NK-92 (cell line): Measurements from ENCODE around the gene BCAR1.
"Not testable (repeated sequence)": the region's sequence is repeated elsewhere in the genome, so short reads cannot be mapped to it uniquely, and the experiment has no call there.

Source experiments
- DNase-seq: peaks from one replicate; lab custom pipeline; 2025; ENCODE audit not compliant: unreplicated experiment; lab: John Stamatoyannopoulos, UW

Gene BCAR1

GRCh38 chr16:75240633-75241032 lies 10.8 kb downstream of the BCAR1 start:
- not testable (repeated sequence) for DNase-seq

DNA sequence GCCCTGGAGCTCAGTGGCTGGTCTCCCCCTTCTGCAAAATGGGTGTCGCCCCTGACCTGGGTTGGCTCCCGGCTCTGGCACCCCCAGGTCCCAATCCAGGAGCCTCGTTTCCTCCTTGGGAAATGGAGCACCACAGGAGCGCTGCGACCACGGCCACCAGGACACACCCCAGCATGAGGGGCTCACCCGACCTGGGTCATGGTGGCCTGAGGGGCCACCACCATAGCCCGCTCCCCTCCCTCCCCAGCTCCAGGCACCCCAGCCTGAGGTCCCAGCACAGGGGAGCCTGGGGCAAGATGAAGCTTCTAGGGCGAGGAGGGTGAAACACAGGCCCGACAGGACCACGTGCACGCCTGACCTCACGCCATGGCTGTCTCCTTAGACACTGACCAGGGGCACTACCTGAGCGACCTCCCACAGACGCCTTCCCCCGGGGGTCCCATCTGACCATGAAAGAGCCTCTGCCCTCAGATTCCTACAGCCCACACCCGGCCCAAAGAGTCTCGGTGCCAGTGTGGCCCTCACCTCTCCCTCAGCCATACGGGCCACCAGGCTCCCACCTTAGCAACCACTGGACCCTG lies 11.8 kb downstream of the BCAR1 start:
- DNase-seq, result no peak

DNA sequence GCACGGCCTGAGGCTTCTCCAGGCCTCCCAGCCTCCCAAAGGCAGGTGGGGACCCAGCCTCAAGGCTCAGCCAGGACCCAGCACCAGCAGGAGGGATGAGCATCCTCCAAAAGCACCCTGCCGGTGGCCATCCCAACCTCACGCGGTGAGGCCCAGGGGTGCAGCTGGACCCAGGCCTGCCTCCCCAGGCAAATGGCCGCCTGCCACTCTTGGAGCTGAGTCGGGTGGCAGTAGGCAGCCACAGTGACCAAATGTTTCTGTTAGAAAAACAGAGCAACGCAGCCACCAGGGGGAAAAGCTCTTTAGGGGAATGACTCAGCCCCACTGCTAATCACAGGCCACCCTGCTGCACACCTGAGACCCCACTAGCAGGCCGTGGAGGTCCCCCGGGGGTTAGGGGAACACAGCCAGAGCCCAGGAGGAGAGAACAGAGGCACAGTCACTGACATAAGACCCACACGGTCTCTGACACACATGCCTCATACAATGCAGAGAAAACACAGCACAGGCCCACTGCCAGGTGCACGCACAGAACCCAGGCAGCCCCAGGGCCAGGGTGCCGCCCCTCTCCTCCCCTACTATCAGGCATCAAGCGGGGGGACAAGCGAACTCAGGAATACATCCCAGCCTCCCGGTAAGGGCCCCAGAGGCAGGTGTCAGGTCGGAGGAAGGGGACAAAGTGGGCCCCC lies 12.4 kb downstream of the BCAR1 start:
- no peak for DNase-seq

GRCh38 chr16:75238132-75238852 lies 13.1 kb downstream of the BCAR1 start:
- no peak for DNase-seq

DNA sequence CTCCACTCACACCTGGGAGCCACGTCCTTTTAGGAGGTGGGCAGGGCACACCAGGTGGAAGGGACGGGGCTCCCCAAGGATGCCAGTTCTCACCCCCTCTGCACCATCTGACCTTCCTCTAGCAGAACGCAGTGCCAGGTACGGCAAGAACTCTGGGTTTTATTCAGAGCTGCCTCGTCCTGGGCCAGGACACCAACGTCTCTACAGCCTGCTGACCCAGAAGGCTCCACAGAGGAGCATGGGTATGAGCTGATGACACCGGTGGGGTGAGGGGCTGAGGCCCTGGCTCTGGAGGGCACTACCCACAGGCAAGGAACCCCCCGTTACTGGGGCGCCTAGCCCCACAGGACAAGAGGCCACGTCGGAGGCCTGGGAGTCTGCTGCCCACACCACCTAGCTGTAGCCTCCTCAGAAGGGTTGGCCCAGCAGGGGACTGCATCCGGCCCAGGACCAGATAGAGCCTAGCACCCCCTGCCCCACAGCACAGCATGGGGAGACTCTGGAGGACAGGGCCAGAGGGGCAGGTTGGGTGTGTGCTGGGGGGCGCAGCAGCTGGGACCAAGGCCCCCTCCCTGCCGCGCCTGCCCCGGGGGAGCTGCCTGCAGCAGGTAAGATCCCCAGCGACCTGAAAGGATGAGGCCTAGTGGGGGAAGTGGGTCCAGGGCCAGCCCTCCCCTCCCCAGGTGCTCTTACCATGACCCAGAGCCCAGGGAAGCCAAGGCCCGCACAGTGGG lies 13.9 kb downstream of the BCAR1 start:
- DNase-seq, result no peak

DNA sequence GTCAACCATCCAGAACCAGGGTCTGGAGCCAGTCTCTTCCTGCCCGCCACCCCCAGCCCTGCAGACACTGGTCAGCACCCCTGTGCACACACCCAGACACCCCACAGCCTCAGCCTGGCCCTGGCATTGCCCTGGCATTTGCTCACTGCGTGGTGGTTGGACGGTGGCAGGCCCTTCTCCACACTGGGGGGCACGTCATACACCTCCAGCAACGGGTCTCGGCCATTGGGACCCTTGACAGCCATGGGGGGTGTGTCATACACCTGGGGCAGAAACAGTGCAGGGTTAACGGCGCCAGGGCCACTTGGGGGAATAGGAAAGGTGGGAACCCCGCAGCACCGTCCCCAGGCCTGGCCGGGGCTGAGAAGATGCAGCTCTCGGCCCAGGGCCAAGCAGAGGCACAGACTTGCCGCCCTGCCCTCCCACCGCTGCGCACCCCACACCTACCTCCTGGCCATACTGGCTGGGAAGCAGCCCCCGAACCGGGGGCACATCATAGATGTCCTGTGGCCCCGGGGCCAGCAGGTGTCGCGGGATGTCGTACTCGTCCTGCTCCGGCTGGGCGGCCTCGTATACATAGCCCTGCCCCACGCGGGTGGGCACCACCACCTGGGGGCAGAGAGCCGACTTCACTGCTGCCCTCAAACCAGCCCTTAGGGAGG lies 14.6 kb downstream of the BCAR1 start:
- DNase-seq, result no peak

GRCh38 chr16:75236232-75236631 lies 15.2 kb downstream of the BCAR1 start:
- DNase-seq, result no peak

GRCh38 chr16:75235721-75236193 lies 15.7 kb downstream of the BCAR1 start:
- DNase-seq, result no peak

GRCh38 chr16:75234856-75235696 lies 16.3 kb downstream of the BCAR1 start:
- no peak for DNase-seq

- no peak for DNase-seq
Measured at GRCh38 chr16:75233611-75233938, 17.8 kb downstream of the BCAR1 start.

GRCh38 chr16:75231570-75231969 lies 19.9 kb downstream of the BCAR1 start:
- no peak for DNase-seq

DNA sequence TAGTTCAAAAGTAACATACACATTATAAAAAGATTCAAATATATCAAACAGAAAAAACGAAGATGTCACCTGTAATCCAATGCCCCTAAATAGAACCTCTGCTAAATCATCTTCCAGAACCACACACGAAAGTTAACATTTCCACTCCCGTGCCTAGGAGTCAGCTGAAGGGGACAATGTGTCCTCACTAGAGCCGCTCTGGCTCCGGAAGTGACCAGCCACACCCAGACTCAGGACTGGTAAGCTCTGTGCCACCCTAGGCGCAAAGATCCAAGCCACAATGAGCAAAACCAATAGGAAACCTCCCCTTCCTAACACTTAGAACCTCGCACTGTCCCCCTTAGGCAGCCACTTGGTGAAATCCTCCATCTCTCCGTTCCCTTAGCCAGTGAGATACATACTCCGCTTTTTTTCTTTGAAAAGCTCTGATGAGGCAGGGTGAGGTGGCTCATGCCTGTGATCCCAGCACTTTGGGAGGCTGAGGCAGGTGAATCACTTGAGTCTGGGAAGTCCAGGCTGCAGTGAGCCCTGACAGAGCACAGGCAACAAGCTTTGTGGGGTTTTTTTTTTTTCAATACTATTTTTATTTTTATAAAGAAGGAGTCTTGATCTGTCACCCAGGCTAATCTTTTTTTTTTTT lies 20.8 kb downstream of the BCAR1 start:
- no peak for DNase-seq

DNA sequence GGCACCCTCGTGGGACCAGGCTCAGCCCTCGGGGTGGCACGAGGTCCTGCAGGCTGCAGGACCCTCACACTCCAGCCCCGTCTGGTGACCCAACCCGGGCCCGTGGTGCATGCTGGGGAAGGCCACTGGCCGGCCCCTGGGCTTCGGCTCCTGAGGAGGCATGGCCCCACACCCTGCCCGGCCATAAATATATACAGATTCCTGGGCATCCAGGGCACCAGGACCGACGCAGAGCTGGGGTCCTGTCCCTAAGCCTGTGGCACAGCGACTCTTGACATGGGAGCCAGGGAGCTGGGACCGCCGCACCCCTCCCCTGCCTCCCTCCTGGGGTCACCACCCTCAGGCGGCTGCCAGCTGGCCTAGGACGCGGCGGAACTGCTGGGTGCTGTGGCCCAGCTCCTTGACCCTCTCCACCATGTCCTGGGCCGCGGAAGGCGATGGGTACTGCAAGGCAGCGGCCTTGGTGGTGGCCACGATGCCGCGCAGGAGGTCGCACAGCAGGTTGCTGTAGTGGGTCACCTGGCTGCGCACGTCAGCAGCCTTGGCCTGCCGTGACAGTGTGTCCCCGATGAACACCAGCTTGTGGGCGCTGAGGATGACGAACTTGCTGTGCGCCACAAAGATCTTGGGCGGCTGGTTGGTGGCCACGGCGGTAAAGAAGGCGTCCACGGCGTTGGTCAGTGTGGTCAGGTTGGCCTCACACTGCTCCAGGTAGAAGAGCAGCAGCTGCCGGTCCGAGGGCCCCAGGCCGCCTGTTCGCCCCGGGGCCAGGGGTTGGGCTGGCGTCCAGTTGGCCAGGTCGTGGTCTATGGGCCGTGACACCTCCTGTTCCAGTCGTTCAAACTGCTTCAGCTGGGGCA lies 22.0 kb downstream of the BCAR1 start:
- no peak for DNase-seq

- DNase-seq, result no peak
Measured at GRCh38 chr16:75228143-75228976, 23.1 kb downstream of the BCAR1 start.

DNA sequence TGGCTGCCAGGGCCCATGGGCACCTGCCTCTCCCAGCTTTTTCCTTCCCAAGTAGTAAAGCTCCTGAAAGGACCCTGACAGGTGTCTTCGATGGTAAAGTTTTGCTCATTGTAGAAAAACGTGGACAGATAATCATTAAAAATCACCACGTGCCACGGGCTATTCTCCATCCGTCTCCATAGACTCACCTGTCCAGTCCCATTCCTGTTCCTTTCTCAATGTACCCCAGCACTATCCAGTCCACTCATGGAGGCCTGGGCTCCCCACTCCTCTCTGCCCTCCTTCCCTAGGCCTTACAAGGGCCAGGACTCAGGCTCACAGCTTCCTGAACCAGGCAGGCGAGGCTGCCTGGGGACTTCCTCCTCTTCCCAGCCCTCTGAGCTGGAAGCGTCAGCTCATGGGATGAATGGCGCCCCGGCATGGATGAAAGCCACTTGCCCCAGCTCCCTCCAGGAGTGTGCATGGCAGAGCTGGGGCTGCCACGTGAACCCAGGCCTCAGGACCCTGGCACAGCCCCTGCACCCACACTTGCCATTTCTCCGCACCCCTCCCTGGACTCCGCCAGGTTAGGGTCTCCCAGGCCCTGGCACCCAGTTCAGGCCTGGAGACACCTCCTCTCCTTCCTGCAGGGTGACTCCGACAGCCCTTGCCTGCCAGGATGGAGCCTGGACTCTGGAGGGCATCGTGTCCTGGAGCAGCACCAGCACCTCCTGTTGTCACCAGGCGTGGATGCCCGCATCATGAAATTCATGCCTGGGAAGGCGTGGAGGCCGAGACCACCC lies 23.9 kb downstream of the BCAR1 start:
- DNase-seq, result no peak

DNA sequence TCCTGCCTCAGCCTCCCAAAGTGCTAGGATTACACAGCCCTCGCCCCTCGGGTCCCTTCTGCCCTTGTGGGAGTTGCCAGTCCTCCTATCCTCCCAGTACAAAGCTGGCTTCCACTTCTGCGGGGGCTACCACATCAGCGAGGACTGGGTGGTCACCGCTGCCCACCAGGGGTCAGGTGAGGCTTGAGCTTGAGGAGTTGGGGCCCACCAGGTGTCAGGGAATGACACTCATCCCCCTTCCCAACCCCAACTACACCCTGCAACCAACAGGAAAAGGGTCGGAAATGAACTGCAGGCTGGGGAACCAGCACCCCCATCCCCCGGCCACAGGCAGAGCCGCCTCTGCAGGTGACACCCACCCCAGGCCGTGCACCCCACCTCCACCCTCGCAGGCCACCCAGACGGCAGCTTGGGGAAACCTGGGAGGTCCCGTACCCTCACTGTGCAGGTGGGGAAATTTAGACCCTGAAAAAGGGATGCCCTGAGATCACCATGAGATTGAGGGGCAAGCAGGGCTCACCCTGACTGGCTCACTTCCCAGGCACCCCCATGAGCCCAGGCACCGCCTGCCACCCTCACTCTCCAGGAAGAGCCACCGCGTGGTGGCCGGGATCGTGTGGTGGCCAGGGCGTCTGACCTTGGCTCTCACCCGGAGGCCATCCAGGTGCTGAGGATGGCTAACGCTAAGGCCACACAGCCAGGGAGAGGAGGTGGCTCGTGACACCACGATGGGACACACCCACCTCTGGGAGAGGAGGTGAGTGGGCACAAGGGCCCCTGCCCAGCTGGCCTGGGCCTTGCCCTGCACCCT lies 24.7 kb downstream of the BCAR1 start:
- no peak for DNase-seq
